Measurements from ENCODE around the gene RAB20.
"Not testable (repeated sequence)": the region's sequence is repeated elsewhere in the genome, so short reads cannot be mapped to it uniquely, and the experiment has no call there.

The RAB20 gene

GRCh38 chr13:110561344-110562035 is at the start of gene RAB20:
Gene RAB20, minus strand, starts transcription at chr13:110561722. Its CDS starts 203 bp downstream, at chr13:110561519.
- Mint-ChIP-seq H3K27ac (no peak within 1 kb of the TSS), H3K9me3 (peaks cover 27% of the 10 kb centered on the region), H3K4me3 (peak within 1 kb of the TSS; percentile 93), H3K4me1 (peaks cover 67% of the 10 kb centered on the region), H3K27me3 (ENCODE audit: low read depth, poor library complexity) (peaks cover 43% of the 10 kb centered on the region), H3K36me3 (ENCODE audit: low read depth) (peaks cover 36% of the 10 kb centered on the region)
- peak; percentile 86 for DNase-seq
- no peak for TF ChIP-seq CTCF (IDR thresholded peaks at IDR 0.05)

- H3K9me3 Mint-ChIP-seq, result peaks cover 40% of the 10 kb centered on the region
- peaks cover 22% of the 10 kb centered on the region for H3K4me1 Mint-ChIP-seq
- peak overlapping the region; percentile 22 for H3K27ac Mint-ChIP-seq
- TF ChIP-seq CTCF (IDR thresholded peaks at IDR 0.05), result no peak
- H3K4me3 Mint-ChIP-seq, result peak overlapping the region; percentile 9
- DNase-seq, result no peak
- peaks cover 15% of the 10 kb centered on the region for H3K36me3 Mint-ChIP-seq (ENCODE audit: low read depth)
- peaks cover 19% of the 10 kb centered on the region for H3K27me3 Mint-ChIP-seq (ENCODE audit: low read depth, poor library complexity)
Measured at GRCh38 chr13:110610955-110611595, 49.6 kb upstream of the RAB20 start.

GRCh38 chr13:110607675-110608224 is 46.2 kb upstream of the RAB20 start:
- DNase-seq, result no peak
- no peak overlapping the region for H3K27ac Mint-ChIP-seq
- H3K4me3 Mint-ChIP-seq, result no peak overlapping the region
- H3K27me3 Mint-ChIP-seq (ENCODE audit: low read depth, poor library complexity), result peaks cover 11% of the 10 kb centered on the region
- peaks cover 11% of the 10 kb centered on the region for H3K36me3 Mint-ChIP-seq (ENCODE audit: low read depth)
- no peak for TF ChIP-seq CTCF (IDR thresholded peaks at IDR 0.05)
- peaks cover 28% of the 10 kb centered on the region for H3K9me3 Mint-ChIP-seq
- peaks cover 18% of the 10 kb centered on the region for H3K4me1 Mint-ChIP-seq

GRCh38 chr13:110606281-110606680 is 44.8 kb upstream of the RAB20 start:
- H3K4me3 Mint-ChIP-seq; H3K27me3 Mint-ChIP-seq (ENCODE audit: low read depth, poor library complexity); DNase-seq; H3K27ac Mint-ChIP-seq: not testable (repeated sequence)
- Mint-ChIP-seq H3K4me1 (peaks cover 18% of the 10 kb centered on the region), H3K36me3 (ENCODE audit: low read depth) (peaks cover 11% of the 10 kb centered on the region), H3K9me3 (peaks cover 26% of the 10 kb centered on the region)

- no peak for TF ChIP-seq CTCF (IDR thresholded peaks at IDR 0.05)
- H3K27me3 Mint-ChIP-seq (ENCODE audit: low read depth, poor library complexity), result peaks cover 6% of the 10 kb centered on the region
- H3K4me3 Mint-ChIP-seq, result no peak overlapping the region
- H3K36me3 Mint-ChIP-seq (ENCODE audit: low read depth), result peaks cover 11% of the 10 kb centered on the region
- H3K27ac Mint-ChIP-seq, result no peak overlapping the region
- peaks cover 26% of the 10 kb centered on the region for H3K9me3 Mint-ChIP-seq
- H3K4me1 Mint-ChIP-seq, result peaks cover 13% of the 10 kb centered on the region
- no peak for DNase-seq
Measured at GRCh38 chr13:110605132-110605531, 43.6 kb upstream of the RAB20 start.

GRCh38 chr13:110600980-110601379 is 39.5 kb upstream of the RAB20 start:
- Mint-ChIP-seq H3K9me3 (peaks cover 12% of the 10 kb centered on the region), H3K4me1 (peaks cover 36% of the 10 kb centered on the region), H3K4me3 (no peak overlapping the region), H3K27ac (no peak overlapping the region), H3K36me3 (ENCODE audit: low read depth) (peaks cover 5% of the 10 kb centered on the region), H3K27me3 (ENCODE audit: low read depth, poor library complexity) (peaks cover 6% of the 10 kb centered on the region)
- no peak for TF ChIP-seq CTCF (IDR thresholded peaks at IDR 0.05)
- DNase-seq, result no peak

Data from nephron progenitor cell (in vitro differentiated cells).